T-cell (primary cell): ENCODE data around the gene CELF2. TPM values are rescaled to one million over a fixed set of nuclear protein-coding genes. Genes with fewer than 3 reads are reported as not detected.

Experiments used
- ATAC-seq, 4 experiments: fragments of 200-7000 bp in 3 of 4; fragments of 150-1000 bp in 1 of 4; cut with Tn5 transposase; replicated peaks in 1 of 4; 1 replicate in 3 of 4; 2 replicates in 1 of 4; pipeline ENCODE4 v1.10.0; 2021; ENCODE audit warnings: moderate library complexity in 3 of 4, mild to moderate bottlenecking in 2 of 4, moderate number of reproducible peaks in 1 of 4
- CTCF ChIA-PET, 2 donors: fragments of 300-600 bp; sonication (Branson Sonifier 250); formaldehyde crosslinking; loops; one replicate each; lab custom pipeline; 2022; ENCODE audit warnings: antibody characterized with exemption in 2 of 2; lab: Charles Lee
- POLR2A ChIA-PET, 2 donors: fragments of 300-600 bp; sonication (Branson Sonifier 250); formaldehyde crosslinking; loops; one replicate each; lab custom pipeline; 2022; ENCODE audit warnings: antibody characterized with exemption in 2 of 2; lab: Charles Lee
- DNase-seq, 35 experiments: peaks; one replicate each; pipeline versions ENCODE4 v3.0.0 to v3.0.0-alpha.2; 2013 to 2023
- H3K27ac ChIP-seq: one replicate; pipeline ENCODE4 v1.5.1; 2013; ENCODE audit warnings: low read length
- H3K27me3 ChIP-seq, 2 experiments: replicated peaks in 1 of 2; 1 replicate in 1 of 2; 2 replicates in 1 of 2; pipeline versions ENCODE4 v1.6.1 to v1.7.0; 2013; ENCODE audit warnings: low read length in 1 of 2, mixed read lengths in 1 of 2; ENCODE audit not compliant: control insufficient read depth in 2 of 2, insufficient read depth in 2 of 2; ENCODE audit errors: extremely low read depth in 1 of 2
- H3K36me3 ChIP-seq, 2 donors: 1 replicate in 1 of 2; 2 replicates in 1 of 2; pipeline versions ENCODE4 v1.6.1 to v1.7.0; 2013; ENCODE audit warnings: low read length in 1 of 2; ENCODE audit not compliant: control insufficient read depth in 2 of 2, insufficient read depth in 1 of 2; ENCODE audit errors: extremely low read depth in 1 of 2
- H3K4me1 ChIP-seq, 2 experiments: 1 replicate in 1 of 2; 2 replicates in 1 of 2; pipeline versions ENCODE4 v1.6.1 to v1.7.0; 2013; ENCODE audit warnings: low read length in 2 of 2, mixed read lengths in 1 of 2; ENCODE audit not compliant: insufficient read depth in 2 of 2, control insufficient read depth in 1 of 2; ENCODE audit errors: extremely low read depth in 1 of 2
- H3K4me3 ChIP-seq, 2 donors: 1 replicate in 1 of 2; 2 replicates in 1 of 2; pipeline versions ENCODE4 v1.5.1 to v1.7.0; 2013; ENCODE audit warnings: mild to moderate bottlenecking in 2 of 2, low read length in 1 of 2, moderate library complexity in 1 of 2; ENCODE audit not compliant: control insufficient read depth in 1 of 2; ENCODE audit errors: extremely low read depth in 1 of 2
- H3K9me3 ChIP-seq: 2 replicates; pipeline ENCODE4 v1.7.0; 2013
- H3K27ac Mint-ChIP-seq, 2 donors: one replicate each; pipeline ENCODE4 v1.8.0; 2020 to 2021; ENCODE audit warnings: mild to moderate bottlenecking in 2 of 2, mixed read lengths in 2 of 2
- H3K27me3 Mint-ChIP-seq, 2 donors: one replicate each; pipeline ENCODE4 v1.8.0; 2021 to 2022; ENCODE audit warnings: mixed read lengths in 2 of 2
- H3K36me3 Mint-ChIP-seq: one replicate; pipeline ENCODE4 v1.8.0; 2021; ENCODE audit warnings: mixed read lengths
- H3K4me1 Mint-ChIP-seq, 3 donors: one replicate each; pipeline ENCODE4 v1.8.0; 2020 to 2022; ENCODE audit warnings: mixed read lengths in 3 of 3, mild to moderate bottlenecking in 1 of 3
- H3K4me3 Mint-ChIP-seq, 3 donors: one replicate each; pipeline ENCODE4 v1.8.0; 2020 to 2022; ENCODE audit warnings: mild to moderate bottlenecking in 3 of 3, mixed read lengths in 3 of 3, moderate library complexity in 3 of 3
- H3K9me3 Mint-ChIP-seq, 3 donors: one replicate each; pipeline ENCODE4 v1.8.0; 2020 to 2022; ENCODE audit warnings: mixed read lengths in 3 of 3
- WGBS: methylation state at CpG from one replicate; pipeline ENCODE4 v1.1.5; 2013; ENCODE audit warnings: missing lambda C conversion rate; ENCODE audit not compliant: insufficient coverage; 5-methylcytosine and 5-hydroxymethylcytosine counted together
- total RNA-seq, 35 experiments: library from RNA in 6 of 35; stranded (reverse) in 6 of 35; fragments of 120-200 nt in 1 of 35; gene quantifications; one replicate each; pipeline versions ENCODE4 v1.2.1 to v1.2.4 and lab custom pipeline; 2013 to 2026

CELF2 gene
- total RNA-seq, 5 donors from 2014 or later (not counting 1 experiment from before 2014, with no cell fraction given) = 149 to 225 (median 166) TPM

GRCh38 chr10:11045995-11046775 lies 28.5 kb downstream of the CELF2 start:
- Histone ChIP-seq H3K4me1 (no peaks in the 10 kb centered on the region), H3K27me3 (peaks cover 0 to 8% of the 10 kb centered on the region in 2 experiments), H3K4me3 (no peak overlapping the region), H3K27ac (no peak overlapping the region), H3K36me3 (no peaks in the 10 kb centered on the region), H3K9me3 (no peaks in the 10 kb centered on the region)
- CTCF ChIA-PET = no interaction called here
- ATAC-seq (no peak), DNase-seq (no peak)
- Mint-ChIP-seq H3K36me3 (no peaks in the 10 kb centered on the region), H3K4me1 (peaks cover 0 to 3% (median 0%) of the 10 kb centered on the region in 3 donors), H3K4me3 (no peak overlapping the region), H3K27me3 (peaks cover 18 to 23% of the 10 kb centered on the region in 2 donors), H3K9me3 (no peaks in the 10 kb centered on the region), H3K27ac (no peak overlapping the region)
- 90% methylated on average over 22 of the region's 23 CpGs for WGBS
- POLR2A ChIA-PET = interaction anchor here in 1 of 2 donors (0.7 kb wide), 1 partner anchor 15 kb away, joined by 3 read pairs; no protein-coding TSS in a partner anchor

GRCh38 chr10:11046776-11047160 lies 29.1 kb downstream of the CELF2 start:
- CTCF ChIA-PET = no interaction called here
- peaks cover 0 to 7% (median 0%) of the 10 kb centered on the region in 3 donors for H3K4me1 Mint-ChIP-seq

GRCh38 chr10:11048707-11049278 lies 31.1 kb downstream of the CELF2 start:
- Histone ChIP-seq H3K36me3 (no peaks in the 10 kb centered on the region), H3K27me3 (peaks cover 0 to 4% of the 10 kb centered on the region in 2 experiments), H3K4me1 (no peaks in the 10 kb centered on the region), H3K9me3 (no peaks in the 10 kb centered on the region), H3K4me3 (no peak overlapping the region), H3K27ac (no peak overlapping the region)
- Mint-ChIP-seq H3K27ac (no peak overlapping the region), H3K4me1 (peaks cover 0 to 7% (median 0%) of the 10 kb centered on the region in 3 donors), H3K36me3 (no peaks in the 10 kb centered on the region), H3K9me3 (no peaks in the 10 kb centered on the region), H3K4me3 (no peak overlapping the region), H3K27me3 (peaks cover 13 to 20% of the 10 kb centered on the region in 2 donors)
- no peak for DNase-seq
- ChIA-PET CTCF (interaction anchor here in 1 of 2 donors (0.6 kb wide), 1 partner anchor 192 kb away, joined by 3 read pairs; no protein-coding TSS in a partner anchor), POLR2A (interaction anchor here in 1 of 2 donors (0.5 kb wide), 1 partner anchor 678 kb away, joined by 10 read pairs; no protein-coding TSS in a partner anchor)
- ATAC-seq = no peak
- no CpG with 5 or more reads among the region's 1 CpG for WGBS

More at GRCh38 chr10:11046776-11047160, 29.1 kb downstream of the CELF2 start:
- no peaks in the 10 kb centered on the region for H3K36me3 Mint-ChIP-seq
- POLR2A ChIA-PET = interaction anchor here in 1 of 2 donors (0.7 kb wide), 1 partner anchor 15 kb away, joined by 3 read pairs; no protein-coding TSS in a partner anchor
- no peak overlapping the region for H3K4me3 ChIP-seq
- H3K9me3 Mint-ChIP-seq = no peaks in the 10 kb centered on the region
- H3K9me3 ChIP-seq = no peaks in the 10 kb centered on the region
- H3K27me3 Mint-ChIP-seq = peaks cover 18 to 23% of the 10 kb centered on the region in 2 donors
- H3K27me3 ChIP-seq = peaks cover 0 to 8% of the 10 kb centered on the region in 2 experiments
- no peak overlapping the region for H3K27ac ChIP-seq
- no CpG with 5 or more reads among the region's 5 CpGs for WGBS
- H3K27ac Mint-ChIP-seq = no peak overlapping the region
- H3K4me3 Mint-ChIP-seq = no peak overlapping the region
- no peaks in the 10 kb centered on the region for H3K4me1 ChIP-seq
- no peaks in the 10 kb centered on the region for H3K36me3 ChIP-seq
- DNase-seq = no peak
- ATAC-seq = no peak

- Histone ChIP-seq H3K36me3 (no peaks in the 10 kb centered on the region), H3K27me3 (peaks cover 0 to 3% of the 10 kb centered on the region in 2 experiments), H3K9me3 (no peaks in the 10 kb centered on the region), H3K27ac (no peak overlapping the region), H3K4me3 (no peak overlapping the region), H3K4me1 (no peaks in the 10 kb centered on the region)
- H3K36me3 Mint-ChIP-seq = no peaks in the 10 kb centered on the region
- POLR2A ChIA-PET = no interaction called here
- H3K9me3 Mint-ChIP-seq = no peaks in the 10 kb centered on the region
- ATAC-seq (no peak), DNase-seq (no peak)
- no peak overlapping the region for H3K4me3 Mint-ChIP-seq
- no CpG with 5 or more reads among the region's 5 CpGs for WGBS
- H3K27ac Mint-ChIP-seq = no peak overlapping the region
- H3K27me3 Mint-ChIP-seq = peaks cover 10 to 15% of the 10 kb centered on the region in 2 donors
- CTCF ChIA-PET = no interaction called here
- peaks cover 0 to 7% (median 0%) of the 10 kb centered on the region in 3 donors for H3K4me1 Mint-ChIP-seq
Measured at GRCh38 chr10:11049806-11050205, 32.1 kb downstream of the CELF2 start.

GRCh38 chr10:11050301-11051287 lies 32.9 kb downstream of the CELF2 start:
- peaks cover 0 to 3% of the 10 kb centered on the region in 2 experiments for H3K27me3 ChIP-seq
- H3K4me3 ChIP-seq = no peak overlapping the region
- Mint-ChIP-seq H3K9me3 (no peaks in the 10 kb centered on the region), H3K4me1 (peaks cover 0 to 7% (median 0%) of the 10 kb centered on the region in 3 donors), H3K4me3 (no peak overlapping the region), H3K27me3 (peaks cover 10% of the 10 kb centered on the region in 2 donors), H3K36me3 (no peaks in the 10 kb centered on the region), H3K27ac (no peak overlapping the region)
- no peaks in the 10 kb centered on the region for H3K4me1 ChIP-seq
- ATAC-seq (no peak), DNase-seq (no peak)
- no peaks in the 10 kb centered on the region for H3K9me3 ChIP-seq
- H3K27ac ChIP-seq = no peak overlapping the region
- H3K36me3 ChIP-seq = no peaks in the 10 kb centered on the region
- whole genome bisulfite sequencing = 85% methylated on average over 5 of the region's 10 CpGs
- ChIA-PET CTCF (no interaction called here), POLR2A (no interaction called here)

DNA sequence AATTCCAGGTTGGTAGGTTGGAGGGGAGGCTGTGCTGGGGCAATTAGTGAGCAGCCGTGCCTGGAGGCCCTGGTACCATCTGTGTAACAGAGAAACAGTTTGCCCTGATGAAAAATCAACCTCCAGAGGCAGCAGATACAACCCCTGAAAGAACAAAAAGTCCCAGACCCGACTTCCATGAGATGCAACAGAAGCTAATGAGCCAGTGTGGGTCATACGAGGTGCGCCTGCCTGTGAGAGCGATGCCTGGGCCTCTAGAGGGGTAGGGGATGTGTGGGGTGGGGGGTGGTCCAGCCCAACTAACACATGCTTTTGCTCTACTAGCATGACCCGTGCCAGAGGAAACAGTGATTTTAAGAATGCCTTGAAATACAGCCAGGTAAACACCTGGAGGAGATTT lies 39.3 kb downstream of the CELF2 start:
- WGBS = 70% methylated on average over 2 of the region's 6 CpGs
- Mint-ChIP-seq H3K36me3 (no peaks in the 10 kb centered on the region), H3K9me3 (no peaks in the 10 kb centered on the region), H3K27me3 (peaks cover 10 to 18% of the 10 kb centered on the region in 2 donors), H3K4me3 (no peak overlapping the region), H3K4me1 (no peaks in the 10 kb centered on the region), H3K27ac (no peak overlapping the region)
- no peak for DNase-seq
- Histone ChIP-seq H3K27ac (no peak overlapping the region), H3K4me1 (no peaks in the 10 kb centered on the region), H3K9me3 (no peaks in the 10 kb centered on the region), H3K27me3 (peaks cover 0 to 9% of the 10 kb centered on the region in 2 experiments), H3K36me3 (no peaks in the 10 kb centered on the region), H3K4me3 (no peak overlapping the region)
- ChIA-PET CTCF (no interaction called here), POLR2A (no interaction called here)
- no peak for ATAC-seq
